Keratinocyte (primary cell): Measurements from ENCODE around the gene FAM20C. TPM values are rescaled to one million over a fixed set of nuclear protein-coding genes. Genes with fewer than 3 reads are reported as not detected.

Experiments
- DNase-seq: peaks from one replicate; pipeline ENCODE4 v3.0.0-alpha.2; 2011; ENCODE audit warnings: low read depth, missing footprints, low spot score
- FAIRE-seq: peaks from 2 replicates; lab custom pipeline; 2011; peaks lifted over from hg19 to GRCh38; lab: Jason Lieb, UNC
- H2AFZ ChIP-seq: 2 replicates; pipeline ENCODE4 v1.6.0; 2012; ENCODE audit warnings: low read length, control low read depth, inconsistent platforms; ENCODE audit not compliant: control insufficient read depth
- H3K27ac ChIP-seq: 2 replicates; pipeline ENCODE4 v1.5.1; 2011; ENCODE audit warnings: low read length; ENCODE audit not compliant: control insufficient read depth, insufficient read depth
- H3K27me3 ChIP-seq: 3 replicates; pipeline ENCODE4 v1.6.0; 2011; ENCODE audit warnings: low read length; ENCODE audit not compliant: control insufficient read depth, insufficient read depth; ENCODE audit errors: extremely low read depth
- H3K36me3 ChIP-seq, 2 experiments: 2 replicates in 1 of 2; 3 replicates in 1 of 2; pipeline ENCODE4 v1.5.1; 2011; ENCODE audit warnings: low read length in 2 of 2, mild to moderate bottlenecking in 1 of 2; ENCODE audit not compliant: control insufficient read depth in 2 of 2, insufficient read depth in 2 of 2; ENCODE audit errors: extremely low read depth in 1 of 2
- H3K4me1 ChIP-seq: 3 replicates; pipeline ENCODE4 v1.5.1; 2011; ENCODE audit warnings: low read length; ENCODE audit not compliant: control insufficient read depth, insufficient read depth; ENCODE audit errors: extremely low read depth
- H3K4me2 ChIP-seq: 3 replicates; pipeline ENCODE4 v1.6.0; 2011; ENCODE audit warnings: low read depth, low read length; ENCODE audit not compliant: control insufficient read depth, insufficient read depth; ENCODE audit errors: extremely low read depth
- H3K4me3 ChIP-seq, 3 experiments: fragments of 200-600 bp in 1 of 3; sonication (generic) in 1 of 3; 2 replicates in 2 of 3; 3 replicates in 1 of 3; pipeline ENCODE4 v1.5.1; 2011 to 2016; ENCODE audit warnings: low read length in 3 of 3, mild to moderate bottlenecking in 3 of 3, control low read depth in 2 of 3, inconsistent platforms in 1 of 3, low read depth in 1 of 3, mixed read lengths in 1 of 3, mixed run types in 1 of 3, moderate library complexity in 1 of 3; ENCODE audit not compliant: control insufficient read depth in 2 of 3, insufficient read depth in 2 of 3; ENCODE audit errors: extremely low read depth in 1 of 3
- H3K79me2 ChIP-seq: 2 replicates; pipeline ENCODE4 v1.6.0; 2012; ENCODE audit warnings: low read length; ENCODE audit not compliant: control insufficient read depth, insufficient read depth
- H3K9ac ChIP-seq: 3 replicates; pipeline ENCODE4 v1.6.0; 2011; ENCODE audit warnings: low read length; ENCODE audit not compliant: control insufficient read depth, insufficient read depth; ENCODE audit errors: extremely low read depth
- H3K9me1 ChIP-seq: 3 replicates; pipeline ENCODE4 v1.6.0; 2011; ENCODE audit warnings: low read length; ENCODE audit not compliant: control insufficient read depth, insufficient read depth; ENCODE audit errors: extremely low read depth
- H3K9me3 ChIP-seq: 2 replicates; pipeline ENCODE4 v1.5.1; 2012; ENCODE audit warnings: low read depth, low read length; ENCODE audit not compliant: control insufficient read depth
- H4K20me1 ChIP-seq: 3 replicates; pipeline ENCODE4 v1.6.0; 2011; ENCODE audit warnings: low read length; ENCODE audit not compliant: control insufficient read depth, insufficient read depth; ENCODE audit errors: extremely low read depth
- CTCF ChIP-seq, 3 experiments: IDR thresholded peaks in 1 of 3; conservative IDR thresholded peaks in 1 of 3; optimal IDR thresholded peaks in 1 of 3; 2 replicates in 2 of 3; 3 replicates in 1 of 3; pipeline versions ENCODE3 to v1.5.1; 2011; ENCODE audit warnings: low read length in 3 of 3, mild to moderate bottlenecking in 3 of 3, moderate library complexity in 2 of 3, control low read depth in 1 of 3, inconsistent platforms in 1 of 3; ENCODE audit not compliant: insufficient read depth in 2 of 3; ENCODE audit errors: extremely low read depth in 1 of 3
- EZH2 ChIP-seq: IDR thresholded peaks from one replicate; pipeline ENCODE4 v1.6.1; 2012; ENCODE audit warnings: inconsistent platforms, mild to moderate bottlenecking, low read length, moderate library complexity
- dilution Hi-C: fragments of 300-500 bp; cut with MboI; formaldehyde crosslinking; loops from one replicate; pipeline ENCODE4 v1.7.0; 2020; ENCODE audit warnings: low sequenced_read_pairs; ENCODE audit not compliant: extremely low pct_ligation_motif_present
- polyA plus RNA-seq, 5 experiments: library from polyadenylated mRNA; depleted of rRNA in 3 of 5; stranded (reverse) in 3 of 5; stranded (forward) in 1 of 5; unstranded in 1 of 5; fragments of >200 nt; gene quantifications; 1 replicate in 1 of 5; 2 replicates in 3 of 5; 3 replicates in 1 of 5; pipeline versions ENCODE4 v1.2.1 to v1.2.3, GENCODE V29; 2011 to 2012; ENCODE audit warnings: missing spikeins in 2 of 5, low read depth in 1 of 5, low replicate concordance in 1 of 5

FAM20C gene
- polyA plus RNA-seq, 1 donor (not counting 4 experiments of a cell fraction or from before 2014, with no cell fraction given) = 3.8 TPM

GRCh38 chr7:163971-164881 is 28.1 kb upstream of the FAM20C start:
- no peak overlapping the region for H3K9ac ChIP-seq
- no peak overlapping the region for H3K4me3 ChIP-seq
- peaks cover 29% of the 10 kb centered on the region for H3K27me3 ChIP-seq
- no peaks in the 10 kb centered on the region for H3K9me3 ChIP-seq
- no peaks in the 10 kb centered on the region for H4K20me1 ChIP-seq
- H3K9me1 ChIP-seq = no peaks in the 10 kb centered on the region
- H3K4me1 ChIP-seq = no peaks in the 10 kb centered on the region
- no peak for FAIRE-seq
- DNase-seq = no peak
- no peak overlapping the region for H3K27ac ChIP-seq
- H3K79me2 ChIP-seq = no peaks in the 10 kb centered on the region
- H3K4me2 ChIP-seq = no peak overlapping the region
- dilution Hi-C loops = no loop called here
- no peak overlapping the region for H2AFZ ChIP-seq
- TF ChIP-seq CTCF (optimal IDR thresholded peaks at IDR 0.05 in 1 of 3, IDR thresholded peaks at IDR 0.05 in 1 of 3, conservative IDR thresholded peaks at IDR 0.05 in 1 of 3; ENCODE audit: extremely low read depth in 1 of 3, insufficient read depth in 2 of 3, low read length in 3 of 3) (no peak), EZH2 (no peak)
- no peaks in the 10 kb centered on the region for H3K36me3 ChIP-seq

DNA sequence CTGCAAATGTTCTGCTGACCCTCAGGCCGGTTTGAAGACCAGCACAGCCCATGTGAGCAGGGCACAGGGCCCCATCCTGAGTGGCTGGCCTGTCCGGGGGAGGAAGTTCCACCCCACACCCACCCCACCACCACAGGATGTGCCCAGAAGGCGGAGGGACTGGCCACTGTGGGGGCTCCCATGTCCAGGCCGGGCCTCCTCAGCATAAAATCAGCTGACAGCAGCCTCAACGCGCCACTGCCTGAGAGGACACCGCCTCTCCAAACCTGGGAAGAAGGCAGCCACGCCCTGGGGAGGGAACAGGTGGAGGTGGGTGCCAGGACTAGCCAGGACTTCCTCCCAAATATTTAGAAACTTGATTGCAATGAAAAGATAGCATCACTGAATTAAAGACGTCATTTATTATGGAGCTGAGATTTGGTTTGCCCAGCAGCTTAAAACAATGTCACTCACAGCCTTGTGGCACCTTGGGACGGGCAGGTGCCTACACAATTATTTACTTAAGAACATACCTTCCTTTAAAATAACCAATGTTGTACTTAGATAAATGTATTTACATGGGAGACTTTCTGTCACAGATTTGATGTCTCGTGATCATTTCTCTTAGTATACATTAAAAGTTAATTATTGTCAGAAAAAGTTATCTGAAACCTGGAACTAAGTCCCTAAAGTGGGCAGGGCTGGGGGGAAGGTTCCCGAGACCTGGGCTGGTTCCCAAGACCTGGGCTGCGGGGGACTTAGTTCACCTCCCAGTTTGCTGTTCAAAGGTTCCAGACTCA is 27.3 kb upstream of the FAM20C start:
- H4K20me1 ChIP-seq = no peaks in the 10 kb centered on the region
- no peaks in the 10 kb centered on the region for H3K9me1 ChIP-seq
- TF ChIP-seq EZH2 = no peak
- no peak for TF ChIP-seq CTCF (optimal IDR thresholded peaks at IDR 0.05 in 1 of 3, IDR thresholded peaks at IDR 0.05 in 1 of 3, conservative IDR thresholded peaks at IDR 0.05 in 1 of 3; ENCODE audit: extremely low read depth in 1 of 3, insufficient read depth in 2 of 3, low read length in 3 of 3)
- H3K9ac ChIP-seq = no peak overlapping the region
- no peak overlapping the region for H3K4me2 ChIP-seq
- H3K36me3 ChIP-seq = no peaks in the 10 kb centered on the region
- no peak for FAIRE-seq
- H3K79me2 ChIP-seq = no peaks in the 10 kb centered on the region
- no peak overlapping the region for H3K27ac ChIP-seq
- no peak overlapping the region for H3K4me3 ChIP-seq
- H2AFZ ChIP-seq = no peak overlapping the region
- peaks cover 29% of the 10 kb centered on the region for H3K27me3 ChIP-seq
- no peaks in the 10 kb centered on the region for H3K4me1 ChIP-seq
- no peaks in the 10 kb centered on the region for H3K9me3 ChIP-seq
- no peak for DNase-seq
- dilution Hi-C loops = no loop called here
